ENCODE measurements around the gene CD46. TPM values are rescaled to one million over a fixed set of nuclear protein-coding genes. Genes with fewer than 3 reads are reported as not detected.

Gene CD46
- total RNA-seq, 1 donor from 2014 or later = 101 TPM

DNA sequence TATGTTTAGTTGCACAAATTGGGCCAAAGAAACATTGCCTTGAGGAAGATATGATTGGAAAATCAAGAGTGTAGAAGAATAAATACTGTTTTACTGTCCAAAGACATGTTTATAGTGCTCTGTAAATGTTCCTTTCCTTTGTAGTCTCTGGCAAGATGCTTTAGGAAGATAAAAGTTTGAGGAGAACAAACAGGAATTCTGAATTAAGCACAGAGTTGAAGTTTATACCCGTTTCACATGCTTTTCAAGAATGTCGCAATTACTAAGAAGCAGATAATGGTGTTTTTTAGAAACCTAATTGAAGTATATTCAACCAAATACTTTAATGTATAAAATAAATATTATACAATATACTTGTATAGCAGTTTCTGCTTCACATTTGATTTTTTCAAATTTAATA lies 43.0 kb downstream of the CD46 start:
- DNase-seq (ENCODE audit: low read depth in 2 of 2) = no peak

DNA sequence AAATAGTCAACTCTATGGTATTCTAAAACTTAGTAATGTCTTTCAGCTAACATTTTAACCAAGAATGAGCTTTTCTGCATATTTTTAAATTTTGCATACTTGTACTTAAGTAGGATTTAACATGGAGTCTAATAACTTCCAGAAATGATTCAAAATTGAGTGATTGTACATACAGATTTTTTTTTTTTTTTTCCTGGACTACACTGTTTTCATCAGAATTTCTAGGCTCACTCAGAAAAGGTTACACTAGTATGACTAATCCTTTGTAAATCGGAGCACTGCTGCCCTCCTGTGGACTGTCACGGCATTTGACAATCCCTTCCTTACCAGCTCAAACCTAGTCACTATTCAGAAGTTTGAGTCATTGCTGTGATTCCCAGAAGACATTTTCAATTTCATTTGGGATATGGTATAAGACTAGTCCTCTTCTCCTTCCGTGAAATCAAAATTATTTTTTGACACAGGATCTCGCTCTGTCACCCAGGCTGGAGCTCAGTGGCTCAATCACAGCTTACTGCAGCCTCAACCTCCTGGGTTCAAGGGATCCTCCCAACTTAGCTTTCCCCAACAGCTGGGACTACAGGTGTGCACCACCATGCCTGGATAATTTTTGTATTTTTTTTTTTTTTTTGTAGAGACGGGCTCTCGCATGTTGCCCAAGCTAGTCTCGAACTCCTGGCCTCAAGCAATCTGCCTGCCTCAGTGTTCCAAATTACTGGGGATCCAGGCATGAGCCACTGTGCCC lies 45.5 kb downstream of the CD46 start:
- peak; percentile 74 to 88 for DNase-seq (ENCODE audit: low read depth in 2 of 2)

DNA sequence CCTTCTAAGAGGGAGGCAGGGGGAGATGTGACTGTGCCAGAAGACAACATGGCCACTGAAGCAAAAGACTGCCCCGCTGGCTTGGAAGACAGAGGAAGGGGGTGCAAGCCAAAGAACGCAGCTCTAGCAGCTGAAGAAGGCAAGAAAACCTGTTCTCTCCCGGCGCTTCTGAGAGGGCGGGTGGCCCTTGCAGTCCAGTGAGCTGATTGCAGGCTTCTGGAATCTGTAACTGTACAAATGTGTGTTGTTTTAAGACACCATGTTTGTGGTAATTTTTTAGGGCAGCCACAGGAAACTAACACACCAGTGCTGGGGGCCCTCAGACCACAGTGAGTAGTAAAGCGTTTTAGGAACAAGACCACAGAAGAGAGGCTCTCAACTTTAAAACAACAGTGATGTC lies 47.0 kb downstream of the CD46 start:
- DNase-seq (ENCODE audit: low read depth in 2 of 2) = no peak

DNA sequence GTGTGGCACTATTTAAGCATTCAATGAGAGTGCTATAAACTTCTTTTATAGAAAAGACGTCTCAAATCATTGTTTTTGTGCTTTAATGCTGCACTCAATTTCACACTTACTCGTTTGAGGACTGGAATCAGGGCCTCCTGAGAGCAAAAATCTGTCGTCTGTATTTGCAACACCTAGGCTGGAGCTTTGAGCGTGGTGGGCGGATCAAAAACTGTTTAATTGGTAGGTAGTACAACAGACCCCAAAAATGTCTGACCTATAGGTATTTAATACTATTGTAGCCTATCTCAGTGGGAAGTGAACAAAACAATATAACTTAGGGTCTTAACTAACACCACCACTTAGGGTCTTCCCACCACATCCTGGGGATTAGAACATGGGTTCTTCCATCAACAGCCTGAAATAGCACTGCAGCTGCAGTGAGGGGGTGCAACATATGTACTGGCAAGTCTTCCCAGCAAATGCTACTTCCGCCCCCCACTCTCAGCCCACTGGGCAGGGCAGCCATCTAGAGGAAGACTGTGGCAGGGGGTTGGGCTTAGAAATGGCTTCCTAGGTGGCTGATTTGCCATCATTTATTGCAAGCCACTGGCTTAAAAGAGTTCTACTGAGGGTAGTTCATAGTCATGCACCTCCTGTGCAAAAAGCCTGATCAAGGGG lies 48.3 kb downstream of the CD46 start:
- no peak for DNase-seq (ENCODE audit: low read depth in 2 of 2)

DNA sequence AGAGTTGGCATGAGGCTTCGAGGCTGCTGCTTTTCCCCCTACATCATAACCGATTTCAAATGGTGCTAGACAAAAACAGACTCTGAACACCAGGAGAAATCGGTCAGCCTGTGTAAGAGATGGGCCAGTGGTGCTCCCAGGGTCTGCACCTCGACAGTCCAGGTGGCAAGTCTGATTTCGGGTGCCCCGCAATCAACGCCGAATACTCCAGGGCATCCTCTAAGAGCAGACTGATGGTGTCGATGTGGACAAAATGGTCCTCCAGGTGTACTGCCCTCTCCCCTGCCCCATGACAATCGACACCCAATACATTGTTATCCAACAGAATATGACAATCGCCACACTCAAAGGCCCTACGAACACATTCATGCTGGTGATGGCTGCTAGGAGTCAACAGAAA lies 50.0 kb downstream of the CD46 start:
- no peak for DNase-seq (ENCODE audit: low read depth in 2 of 2)

DNA sequence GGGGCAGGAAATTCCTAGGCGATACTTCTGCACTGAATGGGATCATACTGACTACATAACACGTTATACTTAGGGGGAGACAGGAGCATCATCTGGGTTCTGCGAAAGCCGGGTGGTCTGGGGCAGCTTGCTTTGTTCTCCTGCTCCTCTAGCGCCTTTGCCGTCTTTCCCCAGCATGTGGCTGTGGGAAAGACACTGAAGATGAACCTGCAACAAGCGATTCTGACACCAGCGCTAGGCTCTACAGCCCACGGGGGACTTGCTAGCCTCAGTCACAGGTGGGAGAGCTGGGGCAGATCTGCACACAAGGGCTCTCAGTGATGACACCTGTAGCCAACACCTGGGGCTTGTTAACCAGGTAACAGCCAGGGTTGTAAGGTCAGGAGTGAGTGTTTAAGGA lies 51.8 kb downstream of the CD46 start:
- DNase-seq (ENCODE audit: low read depth in 2 of 2) = no peak

DNA sequence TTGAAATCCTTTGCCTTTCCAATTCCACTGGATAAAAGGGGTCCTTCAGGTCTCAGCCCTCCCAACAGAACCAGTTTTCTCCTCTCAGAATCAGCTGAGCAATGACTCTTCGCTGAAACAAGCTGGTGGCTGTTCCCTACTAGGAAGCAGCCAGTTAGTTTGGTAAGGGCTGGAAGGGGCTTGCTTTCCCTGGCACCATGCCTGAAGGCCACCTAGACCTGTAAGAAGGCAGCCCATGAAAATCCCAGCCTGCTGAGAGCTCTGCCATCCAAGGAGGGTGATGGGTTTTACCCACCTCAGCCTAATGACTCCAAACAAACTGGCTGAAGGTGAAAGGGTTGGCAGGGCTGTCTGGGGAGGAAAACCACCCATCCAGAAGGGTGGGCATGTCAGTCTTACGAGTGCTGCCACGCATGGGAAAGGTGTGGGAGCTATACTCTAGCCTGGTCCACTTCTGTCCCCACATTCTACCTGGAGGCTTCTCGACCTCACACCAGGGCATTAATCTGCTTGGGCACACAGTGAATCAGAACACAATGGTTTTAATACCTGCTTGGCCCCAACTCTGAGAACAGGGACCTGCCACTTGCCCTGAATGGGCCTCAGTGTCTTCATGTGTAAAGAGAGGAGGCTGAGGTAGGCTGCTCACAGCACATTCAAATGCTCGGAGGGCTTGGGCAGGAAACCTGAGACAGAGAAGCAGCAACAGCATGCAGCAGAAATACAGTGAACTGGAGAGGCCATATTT lies 53.0 kb downstream of the CD46 start:
- no peak for DNase-seq (ENCODE audit: low read depth in 2 of 2)

DNA sequence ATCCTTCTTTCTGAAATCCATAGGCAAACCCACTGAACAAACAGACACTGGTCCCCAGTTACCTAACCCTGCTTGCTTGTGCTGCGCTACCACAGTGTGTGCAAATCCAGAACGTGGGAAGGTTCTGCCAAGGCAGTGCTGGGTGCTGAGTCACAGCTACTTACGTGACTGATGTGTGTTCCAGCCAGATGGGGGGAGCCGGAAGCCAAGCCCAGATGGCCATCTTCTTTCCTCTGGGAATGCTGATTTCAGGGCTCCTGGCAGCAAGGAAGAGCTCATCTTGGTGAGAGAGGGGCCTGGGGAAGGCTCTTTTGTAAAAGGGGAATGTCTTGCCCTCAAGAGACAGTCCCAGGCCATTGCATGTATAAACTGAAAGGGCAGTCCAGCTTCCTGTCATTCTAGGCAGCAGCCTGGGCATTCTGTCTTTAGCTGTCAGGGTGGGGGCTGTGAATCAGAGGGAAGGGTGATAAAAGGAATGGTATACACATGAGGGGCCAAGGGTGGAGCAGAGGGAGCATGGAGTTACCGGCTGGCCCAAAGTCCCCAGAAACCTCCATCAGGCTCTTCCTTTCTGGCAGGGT lies 54.1 kb downstream of the CD46 start:
- DNase-seq (ENCODE audit: low read depth in 2 of 2) = peak in 1 of 2 donors; percentile 94

DNA sequence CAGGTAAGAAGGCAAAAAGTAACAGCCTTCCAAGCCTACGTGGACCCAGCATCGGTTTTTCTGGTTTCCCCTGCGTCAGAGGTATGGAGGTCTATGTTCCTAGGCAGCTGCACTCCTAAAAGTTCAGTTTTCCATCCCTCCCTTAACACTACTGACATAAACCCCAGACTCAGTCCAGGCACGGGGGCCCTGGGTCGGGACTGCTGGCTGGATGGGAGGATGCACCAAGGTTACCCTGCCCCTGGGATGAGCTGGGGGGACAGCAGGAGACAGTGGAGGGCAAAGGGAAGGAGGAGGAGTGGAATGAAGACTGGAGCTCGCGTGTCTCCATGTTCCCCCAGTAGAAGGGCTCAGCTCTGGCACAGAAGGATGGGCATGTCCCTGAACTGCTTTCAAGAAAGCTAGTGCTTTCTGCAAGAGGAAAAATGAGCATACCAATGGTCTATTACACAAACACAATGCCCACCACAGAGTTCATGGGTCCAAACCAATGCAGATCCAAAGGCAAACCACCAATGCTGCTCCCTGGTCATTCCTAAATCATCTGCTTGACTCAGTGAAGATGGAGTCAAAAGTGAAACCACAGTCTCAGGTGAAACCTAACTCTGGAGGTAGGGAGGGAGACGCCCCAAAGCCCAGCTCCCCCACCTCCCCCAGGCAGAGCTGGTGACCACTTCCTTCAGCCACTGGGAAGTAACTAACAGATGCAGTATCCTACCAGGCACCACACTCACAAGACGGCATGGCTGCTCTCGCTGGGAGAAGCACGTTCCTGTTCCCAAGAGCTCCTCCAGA lies 54.9 kb downstream of the CD46 start:
- no peak for DNase-seq (ENCODE audit: low read depth in 2 of 2)

DNA sequence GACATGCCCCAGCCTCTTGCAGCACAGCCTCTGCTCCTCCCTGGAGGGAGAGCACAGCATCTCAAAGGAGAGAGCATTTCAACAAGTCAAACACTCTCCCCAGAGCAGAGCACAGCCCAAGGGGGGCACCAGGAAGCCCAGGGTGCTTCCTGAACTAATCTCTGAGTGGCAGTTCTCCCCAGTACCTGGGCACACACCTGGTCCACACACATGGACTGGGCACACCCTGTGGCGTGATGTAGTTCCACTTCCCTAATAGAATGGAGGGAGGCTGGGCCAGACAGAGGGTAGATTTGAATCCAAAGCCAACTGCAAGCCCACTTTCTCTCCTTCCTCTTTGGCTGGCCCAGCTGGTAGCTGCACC lies 55.5 kb downstream of the CD46 start:
- no peak for DNase-seq (ENCODE audit: low read depth in 2 of 2)

DNA sequence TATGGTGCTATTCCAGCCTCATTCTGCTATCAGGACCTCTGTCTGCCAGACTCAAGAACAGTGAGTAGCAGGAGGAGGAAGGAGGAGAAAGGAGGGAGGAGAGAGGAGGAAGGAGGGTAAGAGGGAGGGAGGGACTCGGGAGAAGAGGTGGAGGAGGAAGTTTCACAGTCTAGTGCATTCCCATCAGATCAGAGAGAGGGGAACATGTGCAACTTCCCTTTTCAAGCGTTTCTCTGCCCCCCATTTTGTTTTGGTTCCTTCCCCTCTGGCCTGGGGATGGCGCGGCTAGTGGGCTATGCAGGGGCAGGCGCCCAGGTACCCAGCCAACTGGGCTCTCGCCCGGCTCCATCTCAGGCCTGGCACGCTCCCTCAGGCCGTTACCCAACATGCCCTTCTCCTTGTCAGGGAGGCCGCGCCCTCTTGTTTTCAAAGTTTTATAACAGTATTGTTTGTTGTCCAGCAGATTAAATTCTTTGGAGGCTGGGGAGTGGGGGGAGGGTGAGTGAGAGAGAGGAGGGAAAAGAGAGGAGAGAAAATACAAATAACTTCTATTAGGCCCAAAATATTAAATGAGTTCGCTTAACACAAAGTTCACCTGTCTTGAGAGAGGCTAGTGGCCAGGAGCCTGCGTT lies 56.0 kb downstream of the CD46 start:
- no peak for DNase-seq (ENCODE audit: low read depth in 2 of 2)

DNA sequence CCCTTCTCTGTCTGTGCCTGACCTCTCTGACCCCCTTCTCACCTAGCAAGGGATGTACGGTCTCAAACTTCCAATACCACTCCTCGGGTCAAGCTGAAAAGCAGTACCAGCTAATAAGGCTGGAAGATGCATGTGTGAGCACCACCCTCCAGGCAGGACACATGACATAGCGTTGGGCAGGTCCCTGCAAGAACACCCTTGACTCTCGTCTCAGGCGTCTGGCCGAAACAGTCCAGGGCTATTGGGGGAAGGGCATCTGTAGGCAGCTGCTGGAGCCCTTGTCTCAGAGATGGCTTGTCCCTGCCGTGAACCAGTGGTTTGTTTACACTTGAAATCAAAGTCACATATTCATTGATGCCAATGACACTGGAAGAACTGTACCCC lies 56.5 kb downstream of the CD46 start:
- no peak for DNase-seq (ENCODE audit: low read depth in 2 of 2)

DNA sequence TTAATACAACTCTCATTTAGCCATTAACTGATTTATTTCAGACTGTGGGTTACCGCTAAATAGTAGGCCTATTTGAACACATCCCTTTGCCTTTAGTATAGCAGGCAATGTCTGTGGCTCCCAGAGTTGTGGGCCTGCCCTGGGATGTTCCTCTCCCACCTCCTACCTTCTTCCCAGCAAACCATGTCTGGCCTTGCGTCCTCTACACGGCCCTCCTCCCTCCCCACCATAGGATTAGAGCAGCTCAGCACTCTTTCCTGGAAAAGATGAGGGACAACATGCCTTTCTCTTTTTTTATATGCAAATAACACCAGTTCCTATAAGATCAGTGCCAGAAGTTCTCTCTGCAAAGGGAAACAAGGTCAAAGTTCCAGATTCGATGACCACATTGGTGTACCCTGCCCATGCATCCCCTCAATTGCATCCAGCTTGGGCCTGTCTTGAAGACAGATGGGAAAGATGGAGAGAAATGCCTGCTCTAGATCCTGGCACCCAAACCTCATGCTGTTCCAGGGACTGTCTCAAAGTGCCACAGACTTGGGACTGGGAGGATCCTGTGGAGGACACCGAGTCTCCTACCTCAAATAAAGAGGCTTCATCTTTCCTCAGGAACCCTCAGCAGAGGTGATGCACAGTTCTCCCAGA lies 57.2 kb downstream of the CD46 start:
- DNase-seq (ENCODE audit: low read depth in 2 of 2) = no peak

DNA sequence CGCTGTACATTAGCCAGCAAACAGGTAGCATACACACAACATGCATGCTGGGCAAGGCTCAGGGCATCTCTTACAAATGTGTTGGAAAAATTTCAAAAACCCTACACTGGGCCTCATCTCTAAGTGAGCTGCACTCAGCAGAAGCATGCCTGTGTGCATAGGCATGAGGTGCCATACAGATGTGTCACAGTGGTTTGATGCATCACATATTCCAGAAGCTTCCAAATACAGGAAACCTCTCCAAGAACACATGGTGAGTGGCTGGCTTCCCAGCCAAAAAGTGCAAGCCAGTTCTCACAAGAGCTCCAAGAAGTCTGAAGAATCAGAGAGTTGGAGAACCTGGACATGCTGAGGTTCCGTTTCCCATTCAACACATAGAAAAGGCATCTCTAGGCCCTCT lies 58.3 kb downstream of the CD46 start:
- DNase-seq (ENCODE audit: low read depth in 2 of 2) = no peak

DNA sequence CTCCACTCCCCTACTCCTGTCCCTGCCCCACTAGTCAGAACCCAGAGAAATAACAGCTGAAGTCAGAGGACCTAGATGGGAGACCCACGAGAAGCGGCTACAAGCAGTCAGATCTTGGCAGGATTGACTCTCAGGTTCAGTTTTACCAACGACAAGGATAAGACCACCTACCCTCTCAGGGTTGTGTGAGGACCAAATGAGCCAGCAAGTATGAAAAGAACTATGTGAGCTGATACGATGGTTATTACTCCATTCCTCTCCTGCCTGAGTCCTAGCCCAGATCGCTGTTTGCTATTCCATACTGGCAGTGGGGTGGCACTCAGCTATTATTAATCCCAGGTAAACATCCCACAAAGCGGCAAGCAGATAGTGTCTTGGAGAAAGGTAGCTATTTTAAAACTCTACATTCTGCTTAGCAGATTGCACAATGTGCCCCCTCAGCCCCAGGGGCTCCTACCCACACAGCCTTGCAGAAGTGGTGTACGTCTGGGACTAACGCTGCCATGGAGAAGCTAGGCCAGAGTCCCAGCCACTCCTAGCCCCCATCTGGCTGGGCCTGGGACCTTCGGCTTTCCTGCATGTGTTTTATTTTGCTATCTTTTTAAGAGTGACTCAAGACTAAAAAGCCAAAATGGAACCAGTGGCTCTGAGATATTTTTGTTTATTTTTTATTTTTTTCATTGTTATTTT lies 58.9 kb downstream of the CD46 start:
- DNase-seq (ENCODE audit: low read depth in 2 of 2) = no peak

DNA sequence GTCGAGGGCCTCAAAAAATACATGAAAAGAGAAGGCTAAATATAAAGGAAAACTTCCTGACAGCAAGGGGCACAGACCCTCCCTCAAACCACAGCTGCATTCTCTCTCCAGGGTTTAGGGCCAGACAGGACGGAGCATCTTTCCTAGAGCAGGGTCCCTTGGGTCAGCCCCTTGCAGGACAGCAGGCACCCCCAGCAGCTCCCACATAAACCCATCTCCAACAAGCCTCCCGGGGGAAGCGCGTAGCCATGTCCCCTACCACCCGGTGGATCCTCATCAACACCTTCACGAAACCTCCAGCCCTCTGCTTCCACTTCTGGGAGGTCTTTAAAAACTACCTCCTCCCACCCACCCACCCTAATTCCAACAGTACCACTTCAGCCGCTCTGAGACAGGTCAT lies 59.5 kb downstream of the CD46 start:
- no peak for DNase-seq (ENCODE audit: low read depth in 2 of 2)

DNA sequence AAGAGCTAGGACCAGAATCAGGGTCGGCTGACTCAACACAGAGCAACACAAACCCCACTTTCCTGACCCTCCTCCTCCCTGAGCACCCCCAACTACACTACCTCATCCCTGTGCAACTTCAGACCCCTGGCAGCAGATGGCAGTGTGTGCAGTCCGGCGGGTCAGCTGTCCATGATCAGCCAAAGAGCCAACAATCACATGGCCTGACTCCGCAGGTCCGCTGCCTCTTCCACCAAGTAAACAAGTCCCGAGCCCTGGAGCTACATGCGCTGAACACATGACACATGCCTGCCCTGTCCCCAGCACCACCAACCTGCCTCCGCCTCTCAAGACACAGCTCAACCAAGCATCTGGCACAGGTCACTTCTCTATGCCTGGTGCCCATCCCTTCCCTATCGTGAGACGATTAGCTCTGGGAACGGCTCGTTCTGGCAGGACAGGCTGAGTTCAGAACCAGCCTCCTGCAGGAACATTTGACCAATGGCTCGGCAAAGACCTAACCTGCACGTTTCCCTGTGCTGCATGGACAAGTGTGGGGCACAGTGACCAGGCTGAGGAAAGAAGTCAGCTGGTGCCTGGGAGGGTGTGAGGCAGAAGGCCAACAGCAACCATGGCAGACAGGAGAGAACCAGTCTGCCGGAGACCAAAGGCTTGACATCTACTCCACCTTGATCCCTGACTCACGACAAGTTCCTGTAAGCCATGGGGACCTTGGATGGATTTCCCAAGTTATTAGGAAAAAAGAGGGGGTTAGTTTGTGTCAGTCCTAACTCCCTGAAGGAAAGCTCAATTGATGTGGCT lies 60.3 kb downstream of the CD46 start:
- peak; percentile 75 to 82 for DNase-seq (ENCODE audit: low read depth in 2 of 2)

DNA sequence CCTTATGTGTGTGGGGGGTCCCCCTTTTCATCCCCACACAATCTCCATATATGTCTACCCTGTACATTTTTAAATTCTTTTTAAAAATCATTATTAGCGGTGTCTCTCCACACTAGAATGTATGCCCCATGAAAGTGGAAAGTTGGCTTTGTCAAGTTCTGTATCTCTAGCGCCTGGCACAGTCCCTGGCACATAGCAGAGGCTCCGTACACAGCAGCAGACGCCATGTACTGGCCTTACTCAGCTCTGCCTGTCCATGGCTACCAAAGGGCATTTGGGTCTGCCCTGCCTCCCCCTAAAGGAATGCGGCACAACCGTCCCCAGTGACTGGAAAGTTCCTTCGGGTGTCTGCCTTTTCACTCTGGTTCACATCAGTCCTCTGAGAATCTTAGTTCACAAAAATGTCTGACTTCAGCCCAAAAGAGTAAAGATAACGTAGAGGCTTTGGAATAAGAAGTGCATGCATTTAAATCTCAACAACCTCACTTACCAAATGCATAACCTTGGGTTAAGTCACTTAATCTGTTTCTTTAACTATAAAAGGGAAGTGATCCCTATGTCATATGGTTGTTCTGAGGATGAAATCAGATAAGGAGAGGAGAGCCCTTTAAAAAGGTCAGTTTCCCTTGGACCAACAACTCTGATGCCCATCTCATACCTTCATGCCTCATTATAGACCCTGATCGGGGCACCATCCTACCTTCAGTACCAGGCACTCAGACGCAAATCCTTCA lies 61.1 kb downstream of the CD46 start:
- no peak for DNase-seq (ENCODE audit: low read depth in 2 of 2)

DNA sequence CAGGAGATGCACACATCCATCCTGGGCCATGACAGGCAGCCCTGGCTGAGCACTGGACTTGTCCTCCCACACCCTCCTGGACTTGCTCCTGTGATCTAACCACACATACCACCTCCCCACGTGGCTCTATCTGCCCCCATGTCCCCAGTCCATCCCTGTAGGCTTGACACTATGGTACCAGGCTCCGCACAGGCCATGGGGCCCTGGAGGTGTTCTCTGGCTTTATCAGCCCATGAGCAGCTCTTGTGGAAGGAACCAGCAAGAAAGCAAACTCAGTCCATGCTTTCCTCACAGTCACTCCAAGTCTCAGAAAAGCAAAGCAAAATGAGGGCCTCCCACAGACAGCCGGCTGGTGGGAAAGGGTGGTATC lies 61.6 kb downstream of the CD46 start:
- no peak for DNase-seq (ENCODE audit: low read depth in 2 of 2)
